NCI-H1694 treated with DMSO at 0.1 percent for 48 hours (cell line): ENCODE data around the gene MMP26.
"Not testable (repeated sequence)": the region's sequence is repeated elsewhere in the genome, so short reads cannot be mapped to it uniquely, and the experiment has no call there.

Experiments
- DNase-seq: peaks from one replicate; lab custom pipeline; 2025; lab: John Stamatoyannopoulos, UW

The MMP26 gene

DNA sequence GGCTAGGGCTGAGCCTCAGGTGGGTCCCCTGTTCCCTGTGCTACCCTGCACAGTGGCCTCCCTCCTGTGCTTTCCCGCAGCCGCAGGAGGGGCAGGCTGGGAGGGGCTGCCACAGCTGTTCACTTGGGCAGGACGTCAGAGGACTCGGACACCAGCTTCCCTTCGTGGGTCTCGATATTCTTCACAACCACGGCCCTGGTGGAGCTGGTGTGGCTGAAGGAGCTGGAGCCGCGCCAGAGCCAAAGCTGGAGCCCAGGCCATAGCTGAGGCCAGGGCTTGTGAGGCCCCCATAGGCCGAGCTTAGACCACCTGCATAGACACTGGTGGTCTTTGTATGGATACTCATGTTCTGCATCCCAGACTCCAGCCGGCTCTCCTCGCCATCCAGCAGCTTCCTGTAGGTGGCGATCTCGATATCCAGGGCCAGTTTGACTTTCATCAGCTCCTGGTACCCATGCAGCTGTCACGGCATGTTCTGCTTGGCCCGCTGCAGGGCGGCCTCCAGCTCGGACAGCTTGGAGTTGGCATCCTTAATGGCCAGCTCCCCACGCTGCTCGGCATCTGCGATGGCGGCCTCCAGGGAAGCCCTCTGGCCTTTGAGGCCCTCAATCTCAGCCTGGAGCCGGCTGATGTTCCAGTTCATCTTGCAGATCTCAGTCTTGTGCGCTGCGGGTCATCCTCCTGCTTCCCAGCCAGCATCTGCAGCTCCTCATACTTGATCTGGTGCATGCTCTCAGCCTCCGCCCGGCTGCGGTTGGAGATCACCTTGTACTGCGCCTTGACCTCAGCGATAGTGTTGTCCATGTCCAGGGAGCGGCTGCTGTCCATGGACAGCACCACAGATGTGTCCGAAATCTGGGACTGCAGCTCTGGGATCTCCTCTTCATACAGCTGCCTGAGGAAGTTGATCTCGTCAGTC is 18.3 kb downstream of the MMP26 start:
- not testable (repeated sequence) for DNase-seq

- DNase-seq = no peak
Measured at GRCh38 chr11:4727171-4727570, 22.6 kb downstream of the MMP26 start.

GRCh38 chr11:4740735-4741134 is 36.2 kb downstream of the MMP26 start:
- no peak for DNase-seq

DNA sequence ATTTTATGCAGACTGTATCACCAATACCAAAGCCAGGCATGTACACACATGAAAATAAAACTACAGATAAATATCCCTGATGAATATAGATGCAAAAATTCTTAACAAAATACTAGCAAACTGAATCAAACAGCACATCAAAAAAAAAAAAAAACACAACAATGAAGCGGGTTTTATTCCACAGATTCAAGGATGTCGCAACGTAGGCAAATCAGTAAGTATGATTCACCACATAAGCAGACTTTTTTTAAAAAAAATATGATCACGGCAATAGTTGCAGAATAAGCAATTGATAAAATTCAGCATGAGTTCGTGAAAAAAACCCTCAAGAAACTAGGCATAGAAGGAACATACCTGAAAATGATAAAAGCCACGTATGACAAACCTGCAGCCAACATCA is 43.9 kb downstream of the MMP26 start:
- no peak for DNase-seq

DNA sequence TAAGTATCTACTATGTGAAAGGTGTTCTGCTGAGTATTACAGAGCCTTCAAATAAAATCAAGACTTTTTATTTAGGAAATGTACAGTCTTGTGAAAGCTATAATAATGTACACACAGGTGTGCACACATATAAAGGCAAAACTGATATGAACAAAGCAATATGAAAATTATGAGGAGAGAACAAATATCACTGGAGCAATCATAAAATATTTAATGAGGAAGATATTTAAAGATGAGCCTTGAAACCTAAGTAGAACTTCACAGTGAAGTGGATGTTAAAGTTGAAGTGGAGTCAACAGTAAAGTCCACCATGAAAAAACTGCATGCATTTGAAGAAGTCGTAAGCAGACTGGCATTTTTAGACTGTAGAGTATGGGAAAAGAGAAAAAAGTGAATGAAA is 46.6 kb downstream of the MMP26 start:
- no peak for DNase-seq
